HepG2 (cell line): ENCODE results near the gene LCN1. TPM values are rescaled to one million over a fixed set of nuclear protein-coding genes. Genes with fewer than 3 reads are reported as not detected.

Source experiments
- ATAC-seq: fragments of 200-7000 bp; cut with Tn5 transposase; 3 replicates; pipeline ENCODE4 v1.9.1; 2020; ENCODE audit warnings: mild to moderate bottlenecking, moderate library complexity
- BruUV-seq: library from RNA; stranded (reverse); fragments of 400-500 nt; replicated peaks from 2 replicates; lab custom pipeline; 2021; lab: Mats Ljungman, UMichigan
- CTCF ChIA-PET: fragments of 300-600 bp; formaldehyde crosslinking; extraction: SDS; loops from one replicate; lab custom pipeline; 2021; ENCODE audit warnings: low total read pairs, inconsistent platforms, low intra/inter-chr PET ratio; lab: Yijun Ruan, JAX
- POLR2A ChIA-PET: fragments of 350-600 bp; sonication (Branson Sonifier 250); formaldehyde crosslinking; loops from one replicate; lab custom pipeline; 2020; ENCODE audit warnings: antibody characterized with exemption, inconsistent platforms; lab: Yijun Ruan, JAX
- DNase-seq: peaks from one replicate; pipeline ENCODE4 v3.0.0-alpha.2; 2015; ENCODE audit warnings: low spot score
- FAIRE-seq: peaks from 3 replicates; lab custom pipeline; 2011; peaks lifted over from hg19 to GRCh38; lab: Jason Lieb, UNC
- H2AFZ ChIP-seq: one replicate; pipeline ENCODE4 v1.6.1; 2011; ENCODE audit warnings: low read length, inconsistent platforms
- H3K27ac ChIP-seq: fragments of 300-600 bp; 3 replicates; pipeline ENCODE4 v1.8.0; 2011; ENCODE audit warnings: mixed run types, mild to moderate bottlenecking, mixed read lengths, low read length, inconsistent platforms; ENCODE audit not compliant: insufficient read depth; ENCODE audit errors: extremely low read length
- H3K27me3 ChIP-seq, 2 experiments: fragments of 200-600 bp in 1 of 2; 2 replicates in 1 of 2; 3 replicates in 1 of 2; pipeline versions ENCODE4 v1.6.0 to v1.8.0; 2011; ENCODE audit warnings: low read length in 2 of 2, mild to moderate bottlenecking in 2 of 2, moderate library complexity in 2 of 2, inconsistent platforms in 1 of 2; ENCODE audit not compliant: insufficient read depth in 2 of 2, control insufficient read depth in 1 of 2
- H3K36me3 ChIP-seq, 2 experiments: fragments of 200-600 bp in 1 of 2; replicated peaks in 1 of 2; 2 replicates in 1 of 2; 3 replicates in 1 of 2; pipeline versions ENCODE4 v1.5.1 to v1.8.0; 2011; ENCODE audit warnings: low read length in 2 of 2, inconsistent platforms in 1 of 2; ENCODE audit not compliant: insufficient read depth in 2 of 2, control insufficient read depth in 1 of 2
- H3K4me1 ChIP-seq: 2 replicates; pipeline ENCODE4 v1.5.1; 2012; ENCODE audit warnings: low read length, inconsistent platforms; ENCODE audit not compliant: insufficient read depth
- H3K4me2 ChIP-seq: 2 replicates; pipeline ENCODE4 v1.6.0; 2011; ENCODE audit warnings: low read depth, low read length, inconsistent platforms
- H3K4me3 ChIP-seq, 3 experiments: fragments of 200-600 bp in 1 of 3; sonication (generic), shearing (Covaris generic) in 1 of 3; replicated peaks in 1 of 3; 2 replicates each; pipeline ENCODE4 v1.5.1; 2011 to 2016; ENCODE audit warnings: low read length in 3 of 3, inconsistent platforms in 2 of 3, low read depth in 2 of 3, mild to moderate bottlenecking in 2 of 3, control low read depth in 1 of 3, mixed read lengths in 1 of 3; ENCODE audit not compliant: insufficient read depth in 1 of 3
- H3K79me2 ChIP-seq: one replicate; pipeline ENCODE4 v1.6.1; 2011; ENCODE audit warnings: low read length, inconsistent platforms; ENCODE audit not compliant: insufficient read depth
- H3K9ac ChIP-seq: 2 replicates; pipeline ENCODE4 v1.6.0; 2011; ENCODE audit warnings: mild to moderate bottlenecking, low read depth, low read length, inconsistent platforms; ENCODE audit not compliant: insufficient read depth
- H3K9me3 ChIP-seq: 2 replicates; pipeline ENCODE4 v1.5.1; 2012; ENCODE audit warnings: mild to moderate bottlenecking, low read length
- H4K20me1 ChIP-seq: 2 replicates; pipeline ENCODE4 v1.6.0; 2011; ENCODE audit warnings: inconsistent platforms, mild to moderate bottlenecking, low read length, moderate library complexity; ENCODE audit not compliant: insufficient read depth
- AHR ChIP-seq: IDR thresholded peaks from 2 replicates; pipeline ENCODE4 v1.6.1; 2018; ENCODE audit warnings: missing genetic modification reagents, missing compliant biosample characterization
- ASH2L ChIP-seq: fragments of 300-600, 200-600 bp; sonication (generic); IDR thresholded peaks from 2 replicates; pipeline ENCODE4 v1.7.0; 2017; ENCODE audit warnings: low read depth, mild to moderate bottlenecking, moderate library complexity, mixed read lengths, low read length; ENCODE audit not compliant: insufficient read length
- GABPA ChIP-seq, 2 experiments: IDR thresholded peaks; 2 replicates each; pipeline ENCODE4 v1.6.1; 2011 to 2016; ENCODE audit warnings: low read depth in 2 of 2, low read length in 1 of 2, missing biosample characterization in 1 of 2, missing genetic modification characterization in 1 of 2
- HNRNPH1 ChIP-seq: fragments of 200-400 bp; formaldehyde crosslinking; optimal IDR thresholded peaks from 2 replicates; pipeline ENCODE3; 2017; ENCODE audit warnings: mild to moderate bottlenecking, low read depth, low read length
- JDP2 ChIP-seq: sonication (generic); formaldehyde crosslinking; IDR thresholded peaks from 2 replicates; pipeline ENCODE4 v1.8.1; 2022; ENCODE audit warnings: missing genetic modification reagents, borderline replicate concordance
- MLLT10 ChIP-seq: sonication (generic); formaldehyde crosslinking; IDR thresholded peaks from 2 replicates; pipeline ENCODE4 v1.4.0; 2020; ENCODE audit warnings: missing genetic modification reagents
- NR2F2 ChIP-seq: IDR thresholded peaks from 2 replicates; pipeline ENCODE4 v1.6.1; 2012; ENCODE audit warnings: low read depth, inconsistent platforms, borderline replicate concordance
- SETDB1 ChIP-seq: sonication (generic); formaldehyde crosslinking; IDR thresholded peaks from 2 replicates; pipeline ENCODE4 v1.5.1; 2020; ENCODE audit warnings: missing genetic modification reagents, mild to moderate bottlenecking, borderline replicate concordance
- SIX4 ChIP-seq: sonication (generic); formaldehyde crosslinking; IDR thresholded peaks from 2 replicates; pipeline ENCODE4 v1.4.0; 2020; ENCODE audit warnings: missing genetic modification reagents
- SP140L ChIP-seq: sonication (generic); formaldehyde crosslinking; IDR thresholded peaks from 2 replicates; pipeline ENCODE4 v1.4.0; 2020; ENCODE audit warnings: missing genetic modification reagents, borderline replicate concordance
- ZNF136 ChIP-seq: sonication (generic); formaldehyde crosslinking; IDR thresholded peaks from 2 replicates; pipeline ENCODE4 v1.8.1; 2022; ENCODE audit warnings: low read depth, mild to moderate bottlenecking, moderate library complexity, missing genetic modification reagents
- ZNF343 ChIP-seq: sonication (generic); formaldehyde crosslinking; IDR thresholded peaks from 2 replicates; pipeline ENCODE4 v1.4.0; 2020; ENCODE audit warnings: mild to moderate bottlenecking, missing genetic modification reagents
- ZNF619 ChIP-seq: sonication (generic); formaldehyde crosslinking; IDR thresholded peaks from 2 replicates; pipeline ENCODE4 v1.4.0; 2020; ENCODE audit warnings: mild to moderate bottlenecking, missing genetic modification reagents
- ZZZ3 ChIP-seq: sonication (generic); formaldehyde crosslinking; IDR thresholded peaks from 2 replicates; pipeline ENCODE4 v1.4.0; 2020; ENCODE audit warnings: missing genetic modification reagents, mild to moderate bottlenecking, borderline replicate concordance
- WGBS: methylation state at CpG from one replicate; pipeline ENCODE4 v1.1.6; 2017; ENCODE audit warnings: low lambda C conversion rate; 5-methylcytosine and 5-hydroxymethylcytosine counted together
- in situ Hi-C: cut with HindIII; loops from 2 replicates; pipeline ENCODE4 v1.10.0; 2017; ENCODE audit warnings: low pct_unique_long_range_greater_than_20kb; ENCODE audit not compliant: extremely low pct_ligation_motif_present
- intact Hi-C: fragments of 100-400 bp; cut with micrococcal nuclease; formaldehyde crosslinking; loops from one replicate; pipeline ENCODE4 v1.10.0; 2022; ENCODE audit not compliant: unreplicated experiment
- polyA plus RNA-seq, 8 experiments: library from polyadenylated mRNA; depleted of rRNA in 3 of 8; stranded (reverse) in 7 of 8; unstranded in 1 of 8; fragments of >200 nt; fragmentation: Illumina TruSeq in 4 of 8; extraction: Trizol in 4 of 8; gene quantifications; 2 replicates each; pipeline versions ENCODE4 v1.2.1 to v1.2.3, GENCODE V29; 2011 to 2016; ENCODE audit warnings: low read depth in 4 of 8, missing spikeins in 1 of 8, mixed read lengths in 1 of 8; ENCODE audit not compliant: insufficient read depth in 1 of 8
- total RNA-seq, 5 experiments: library from RNA; depleted of rRNA; stranded (reverse); fragments of >200 nt; fragmentation: Illumina TruSeq; extraction: Trizol; gene quantifications; 2 replicates each; pipeline ENCODE4 v1.2.3, GENCODE V29; 2016; ENCODE audit warnings: low read depth in 1 of 5
- TF ChIP-seq, protein P1 (sequence below): sonication (generic); formaldehyde crosslinking; IDR thresholded peaks from 2 replicates; pipeline ENCODE4 v1.8.0; 2022; ENCODE audit warnings: low read depth, missing genetic modification reagents
- TF ChIP-seq, protein P2 (sequence below): sonication (generic); formaldehyde crosslinking; IDR thresholded peaks from 2 replicates; pipeline ENCODE4 v1.4.0; 2020; ENCODE audit warnings: missing genetic modification reagents, borderline replicate concordance
- TF ChIP-seq, protein P3 (sequence below): sonication (generic); formaldehyde crosslinking; IDR thresholded peaks from 2 replicates; pipeline ENCODE4 v1.5.0; 2020; ENCODE audit warnings: missing genetic modification reagents

Gene LCN1
- total and polyA plus RNA-seq, 2 of the 13 experiments (the other 11 are each of a cell fraction or from before 2014, with no cell fraction given), result not detected

DNA sequence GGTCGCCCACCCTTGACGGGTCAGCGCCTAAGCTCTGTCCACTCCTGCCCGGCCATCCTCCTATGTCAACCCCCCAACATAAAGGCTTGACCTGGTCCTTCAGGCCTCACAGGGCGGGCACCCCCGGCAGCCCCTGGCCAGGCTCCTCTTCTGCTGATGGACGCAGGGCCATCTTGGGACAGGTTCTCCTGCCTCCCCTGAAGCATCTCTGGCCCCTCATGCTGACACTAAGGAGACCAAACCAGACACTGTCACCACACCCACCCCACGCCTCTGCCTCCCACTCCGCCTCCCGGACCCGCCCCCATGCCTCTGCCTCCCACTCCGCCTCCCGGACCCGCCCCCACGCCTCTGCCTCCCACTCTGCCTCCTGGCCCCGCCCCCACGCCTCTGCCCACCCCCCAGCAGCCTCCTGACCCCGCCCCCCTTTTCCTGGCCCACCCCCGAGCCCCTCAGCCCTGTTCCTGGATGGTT, 31.5 kb downstream of the LCN1 start:
- intact Hi-C loops (no loop called here), in situ Hi-C loops (no loop called here)
- WGBS, result 41% methylated on average over 16 of the region's 19 CpGs
- no peak overlapping the region for H3K27ac ChIP-seq
- CTCF ChIA-PET, result no interaction called here
- FAIRE-seq, result no peak
- peaks cover 19% of the 10 kb centered on the region for H3K4me1 ChIP-seq
- no peak for ATAC-seq
- no peaks in the 10 kb centered on the region for H3K9me3 ChIP-seq
- H3K4me3 ChIP-seq, result no peak overlapping the region
- H4K20me1 ChIP-seq, result no peaks in the 10 kb centered on the region
- H3K79me2 ChIP-seq, result no peaks in the 10 kb centered on the region
- no peaks in the 10 kb centered on the region for H3K36me3 ChIP-seq
- no peak overlapping the region for H2AFZ ChIP-seq
- H3K27me3 ChIP-seq, result peaks cover 13 to 49% of the 10 kb centered on the region in 2 experiments; a peak in 4 of 5 replicates
- no peak overlapping the region for H3K4me2 ChIP-seq
- DNase-seq, result no peak
- POLR2A ChIA-PET, result interaction anchor here (1.0 kb wide), 1 partner anchor 25 kb away, joined by 3 read pairs; no protein-coding TSS in a partner anchor
- BruUV-seq, result no TSS peak
- no peak overlapping the region for H3K9ac ChIP-seq
- TF ChIP-seq SETDB1 (no peak), ZZZ3 (CRISPR knock-in tag) (no peak), GABPA (IDR thresholded peaks at IDR 0.05; ENCODE audit: low read depth, low read length) (no peak), GABPA (CRISPR knock-in tag; IDR thresholded peaks at IDR 0.05; ENCODE audit: low read depth) (no peak), NR2F2 (no peak), ZNF136 (CRISPR knock-in tag) (no peak), ASH2L (no peak), SP140L (no peak), SIX4 (CRISPR knock-in tag) (no peak), ZNF343 (CRISPR knock-in tag) (no peak), AHR (CRISPR knock-in tag) (no peak), HNRNPH1 (no peak), MLLT10 (CRISPR knock-in tag) (no peak), ZNF619 (CRISPR knock-in tag) (no peak), JDP2 (CRISPR knock-in tag) (no peak)
- TF ChIP-seq, protein P1, sequence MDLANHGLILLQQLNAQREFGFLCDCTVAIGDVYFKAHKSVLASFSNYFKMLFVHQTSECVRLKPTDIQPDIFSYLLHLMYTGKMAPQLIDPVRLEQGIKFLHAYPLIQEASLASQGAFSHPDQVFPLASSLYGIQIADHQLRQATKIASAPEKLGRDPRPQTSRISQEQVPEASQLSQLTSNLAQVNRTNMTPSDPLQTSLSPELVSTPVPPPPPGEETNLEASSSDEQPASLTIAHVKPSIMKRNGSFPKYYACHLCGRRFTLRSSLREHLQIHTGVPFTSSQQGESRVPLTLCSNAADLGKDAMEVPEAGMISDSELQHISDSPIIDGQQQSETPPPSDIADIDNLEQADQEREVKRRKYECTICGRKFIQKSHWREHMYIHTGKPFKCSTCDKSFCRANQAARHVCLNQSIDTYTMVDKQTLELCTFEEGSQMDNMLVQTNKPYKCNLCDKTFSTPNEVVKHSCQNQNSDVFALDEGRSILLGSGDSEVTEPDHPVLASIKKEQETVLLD (CRISPR knock-in tag), result no peak
- TF ChIP-seq, protein P2, sequence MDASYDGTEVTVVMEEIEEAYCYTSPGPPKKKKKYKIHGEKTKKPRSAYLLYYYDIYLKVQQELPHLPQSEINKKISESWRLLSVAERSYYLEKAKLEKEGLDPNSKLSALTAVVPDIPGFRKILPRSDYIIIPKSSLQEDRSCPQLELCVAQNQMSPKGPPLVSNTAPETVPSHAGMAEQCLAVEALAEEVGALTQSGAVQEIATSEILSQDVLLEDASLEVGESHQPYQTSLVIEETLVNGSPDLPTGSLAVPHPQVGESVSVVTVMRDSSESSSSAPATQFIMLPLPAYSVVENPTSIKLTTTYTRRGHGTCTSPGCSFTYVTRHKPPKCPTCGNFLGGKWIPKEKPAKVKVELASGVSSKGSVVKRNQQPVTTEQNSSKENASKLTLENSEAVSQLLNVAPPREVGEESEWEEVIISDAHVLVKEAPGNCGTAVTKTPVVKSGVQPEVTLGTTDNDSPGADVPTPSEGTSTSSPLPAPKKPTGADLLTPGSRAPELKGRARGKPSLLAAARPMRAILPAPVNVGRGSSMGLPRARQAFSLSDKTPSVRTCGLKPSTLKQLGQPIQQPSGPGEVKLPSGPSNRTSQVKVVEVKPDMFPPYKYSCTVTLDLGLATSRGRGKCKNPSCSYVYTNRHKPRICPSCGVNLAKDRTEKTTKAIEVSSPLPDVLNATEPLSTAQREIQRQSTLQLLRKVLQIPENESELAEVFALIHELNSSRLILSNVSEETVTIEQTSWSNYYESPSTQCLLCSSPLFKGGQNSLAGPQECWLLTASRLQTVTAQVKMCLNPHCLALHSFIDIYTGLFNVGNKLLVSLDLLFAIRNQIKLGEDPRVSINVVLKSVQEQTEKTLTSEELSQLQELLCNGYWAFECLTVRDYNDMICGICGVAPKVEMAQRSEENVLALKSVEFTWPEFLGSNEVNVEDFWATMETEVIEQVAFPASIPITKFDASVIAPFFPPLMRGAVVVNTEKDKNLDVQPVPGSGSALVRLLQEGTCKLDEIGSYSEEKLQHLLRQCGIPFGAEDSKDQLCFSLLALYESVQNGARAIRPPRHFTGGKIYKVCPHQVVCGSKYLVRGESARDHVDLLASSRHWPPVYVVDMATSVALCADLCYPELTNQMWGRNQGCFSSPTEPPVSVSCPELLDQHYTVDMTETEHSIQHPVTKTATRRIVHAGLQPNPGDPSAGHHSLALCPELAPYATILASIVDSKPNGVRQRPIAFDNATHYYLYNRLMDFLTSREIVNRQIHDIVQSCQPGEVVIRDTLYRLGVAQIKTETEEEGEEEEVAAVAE (CRISPR knock-in tag), result no peak
- TF ChIP-seq, protein P3, sequence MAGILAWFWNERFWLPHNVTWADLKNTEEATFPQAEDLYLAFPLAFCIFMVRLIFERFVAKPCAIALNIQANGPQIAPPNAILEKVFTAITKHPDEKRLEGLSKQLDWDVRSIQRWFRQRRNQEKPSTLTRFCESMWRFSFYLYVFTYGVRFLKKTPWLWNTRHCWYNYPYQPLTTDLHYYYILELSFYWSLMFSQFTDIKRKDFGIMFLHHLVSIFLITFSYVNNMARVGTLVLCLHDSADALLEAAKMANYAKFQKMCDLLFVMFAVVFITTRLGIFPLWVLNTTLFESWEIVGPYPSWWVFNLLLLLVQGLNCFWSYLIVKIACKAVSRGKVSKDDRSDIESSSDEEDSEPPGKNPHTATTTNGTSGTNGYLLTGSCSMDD, result no peak
